Smooth muscle cell (in vitro differentiated cells): ENCODE results near the gene CPNE5. TPM values are rescaled to one million over a fixed set of nuclear protein-coding genes. Genes with fewer than 3 reads are reported as not detected.

Source experiments
- DNase-seq: peaks from one replicate; lab custom pipeline; 2025; ENCODE audit not compliant: unreplicated experiment; lab: John Stamatoyannopoulos, UW
- H2AFZ ChIP-seq: fragments of 200-600 bp; sonication (generic); 2 replicates; pipeline ENCODE4 v1.6.0; 2016; ENCODE audit warnings: antibody characterized with exemption, low read depth, mild to moderate bottlenecking
- H3F3A ChIP-seq: fragments of 200-600 bp; sonication (generic); 2 replicates; pipeline ENCODE4 v1.6.0; 2017; ENCODE audit warnings: antibody characterized with exemption, low read depth
- H3K27ac ChIP-seq: fragments of 200-600 bp; sonication (generic); 2 replicates; pipeline ENCODE4 v1.5.1; 2016; ENCODE audit warnings: low read depth, mild to moderate bottlenecking
- H3K27me3 ChIP-seq: fragments of 200-600 bp; sonication (generic); 2 replicates; pipeline ENCODE4 v1.6.1; 2016; ENCODE audit warnings: low read depth, mild to moderate bottlenecking
- H3K36me3 ChIP-seq: fragments of 200-600 bp; sonication (generic); 2 replicates; pipeline ENCODE4 v1.5.1; 2016; ENCODE audit warnings: low read depth
- H3K4me1 ChIP-seq: fragments of 200-600 bp; sonication (generic); 2 replicates; pipeline ENCODE4 v1.5.1; 2016; ENCODE audit warnings: low read depth
- H3K4me2 ChIP-seq: fragments of 200-600 bp; sonication (generic); 2 replicates; pipeline ENCODE4 v1.6.0; 2016; ENCODE audit warnings: mild to moderate bottlenecking
- H3K4me3 ChIP-seq: fragments of 200-600 bp; sonication (generic); 2 replicates; pipeline ENCODE4 v1.5.1; 2016; ENCODE audit warnings: mild to moderate bottlenecking
- H3K79me2 ChIP-seq: fragments of 200-600 bp; sonication (generic); 2 replicates; pipeline ENCODE4 v1.6.0; 2016; ENCODE audit warnings: low read depth, mild to moderate bottlenecking
- H3K9ac ChIP-seq: fragments of 200-600 bp; sonication (generic); 2 replicates; pipeline ENCODE4 v1.6.0; 2016; ENCODE audit warnings: low read depth
- H3K9me3 ChIP-seq: fragments of 200-600 bp; sonication (generic); replicated peaks from 2 replicates; pipeline ENCODE4 v1.5.1; 2016; ENCODE audit warnings: low read depth
- H4K20me1 ChIP-seq: fragments of 200-600 bp; sonication (generic); 2 replicates; pipeline ENCODE4 v1.6.0; 2016; ENCODE audit warnings: low read depth
- CTCF ChIP-seq: fragments of 200-600 bp; sonication (generic); IDR thresholded peaks from 2 replicates; pipeline ENCODE4 v1.5.1; 2017; ENCODE audit warnings: borderline replicate concordance, mild to moderate bottlenecking, antibody characterized with exemption; ENCODE audit not compliant: insufficient read depth, poor library complexity, severe bottlenecking
- WGBS: methylation state at CpG from one replicate; pipeline ENCODE4 v1.1.7; 2016; ENCODE audit warnings: low lambda C conversion rate; 5-methylcytosine and 5-hydroxymethylcytosine counted together
- polyA plus RNA-seq: library from polyadenylated mRNA; unstranded; fragments of >200 nt; fragmentation: Nextera tagmentation; extraction: Ambion mirVana; gene quantifications from 2 replicates; pipeline ENCODE4 v1.2.1, GENCODE V29; 2016
- total RNA-seq: library from RNA; depleted of rRNA; stranded (reverse); fragments of >200 nt; gene quantifications from 2 replicates; pipeline ENCODE4 v1.2.3, GENCODE V29; 2014

The CPNE5 gene
- total and polyA plus RNA-seq, 2 experiments from 2014 or later: 1.0 TPM; not detected in 1

- H3K79me2 ChIP-seq: no peaks in the 10 kb centered on the region
- H3F3A ChIP-seq: no peaks in the 10 kb centered on the region
- H3K4me1 ChIP-seq: no peaks in the 10 kb centered on the region
- no peak overlapping the region for H3K4me2 ChIP-seq
- no peaks in the 10 kb centered on the region for H3K36me3 ChIP-seq
- no peak overlapping the region for H3K9ac ChIP-seq
- H4K20me1 ChIP-seq: no peaks in the 10 kb centered on the region
- no peak overlapping the region for H2AFZ ChIP-seq
- H3K4me3 ChIP-seq: no peak overlapping the region
- no peak overlapping the region for H3K27ac ChIP-seq
- no peaks in the 10 kb centered on the region for H3K27me3 ChIP-seq
- no peak for TF ChIP-seq CTCF
- WGBS: 93% methylated on average over 7 of the region's 7 CpGs
- no peaks in the 10 kb centered on the region for H3K9me3 ChIP-seq
- no peak for DNase-seq
Measured at GRCh38 chr6:36700071-36700812, 139.0 kb downstream of the CPNE5 start.

- no peak for DNase-seq
- Histone ChIP-seq H3K4me3 (no peak overlapping the region), H2AFZ (no peak overlapping the region), H4K20me1 (no peaks in the 10 kb centered on the region), H3K36me3 (no peaks in the 10 kb centered on the region), H3K4me1 (no peaks in the 10 kb centered on the region), H3F3A (no peaks in the 10 kb centered on the region), H3K9me3 (no peaks in the 10 kb centered on the region), H3K9ac (no peak overlapping the region), H3K79me2 (no peaks in the 10 kb centered on the region), H3K4me2 (no peak overlapping the region), H3K27me3 (no peaks in the 10 kb centered on the region), H3K27ac (no peak overlapping the region)
- WGBS: 90% methylated on average over 7 of the region's 7 CpGs
- TF ChIP-seq CTCF: no peak
Measured at GRCh38 chr6:36699348-36699747, 139.9 kb downstream of the CPNE5 start.

GRCh38 chr6:36698871-36699271 lies 140.4 kb downstream of the CPNE5 start:
- H3K4me3 ChIP-seq: no peak overlapping the region
- H3K36me3 ChIP-seq: no peaks in the 10 kb centered on the region
- H3K79me2 ChIP-seq: no peaks in the 10 kb centered on the region
- DNase-seq: no peak
- H2AFZ ChIP-seq: no peak overlapping the region
- H3K4me1 ChIP-seq: no peaks in the 10 kb centered on the region
- no peak overlapping the region for H3K9ac ChIP-seq
- WGBS: 87% methylated on average over 8 of the region's 8 CpGs
- no peak for TF ChIP-seq CTCF
- no peak overlapping the region for H3K27ac ChIP-seq
- no peaks in the 10 kb centered on the region for H3F3A ChIP-seq
- no peaks in the 10 kb centered on the region for H3K27me3 ChIP-seq
- H3K9me3 ChIP-seq: no peaks in the 10 kb centered on the region
- H3K4me2 ChIP-seq: no peak overlapping the region
- no peaks in the 10 kb centered on the region for H4K20me1 ChIP-seq

GRCh38 chr6:36698196-36698595 lies 141.0 kb downstream of the CPNE5 start:
- H3K79me2 ChIP-seq: no peaks in the 10 kb centered on the region

More at GRCh38 chr6:36698196-36698595, 141.0 kb downstream of the CPNE5 start:
- H3K27me3 ChIP-seq: no peaks in the 10 kb centered on the region
- H3K9me3 ChIP-seq: no peaks in the 10 kb centered on the region
- H3K4me3 ChIP-seq: no peak overlapping the region
- no peaks in the 10 kb centered on the region for H3K4me1 ChIP-seq
- no peak overlapping the region for H2AFZ ChIP-seq
- TF ChIP-seq CTCF: no peak
- H4K20me1 ChIP-seq: no peaks in the 10 kb centered on the region
- no peak overlapping the region for H3K4me2 ChIP-seq
- H3F3A ChIP-seq: no peaks in the 10 kb centered on the region
- no peak for DNase-seq
- no peak overlapping the region for H3K9ac ChIP-seq
- H3K27ac ChIP-seq: no peak overlapping the region
- H3K36me3 ChIP-seq: no peaks in the 10 kb centered on the region
- 91% methylated on average over 6 of the region's 6 CpGs for WGBS
